Spleen (tissue), 11 donors: Measurements from ENCODE around the gene HMCN1. TPM values are rescaled to one million over a fixed set of nuclear protein-coding genes. Genes with fewer than 3 reads are reported as not detected.
A peak's percentile ranks its signal among the peaks of the same experiment; 100 is the strongest.

Experiments
- DNase-seq: peaks from one replicate; pipeline ENCODE4 v3.0.0-alpha.2; 2020
- H3K27ac ChIP-seq, 8 donors: fragments of 200-600 bp; sonication (generic) in 7 of 8; 1 replicate in 4 of 8; 2 replicates in 4 of 8; pipeline versions ENCODE4 v1.5.0 to v1.8.0; 2016 to 2021; ENCODE audit warnings: inconsistent platforms in 4 of 8, mild to moderate bottlenecking in 4 of 8, moderate library complexity in 1 of 8
- H3K27me3 ChIP-seq, 7 donors: fragments of 200-600 bp; sonication (generic) in 6 of 7; replicated peaks in 1 of 7; 1 replicate in 4 of 7; 2 replicates in 3 of 7; pipeline versions ENCODE4 v1.5.0 to v1.8.0; 2016 to 2021; ENCODE audit warnings: inconsistent platforms in 3 of 7, mild to moderate bottlenecking in 1 of 7
- H3K36me3 ChIP-seq, 6 donors: fragments of 200-600 bp; sonication (generic) in 5 of 6; 1 replicate in 4 of 6; 2 replicates in 2 of 6; pipeline versions ENCODE4 v1.5.0 to v1.8.0; 2016 to 2021; ENCODE audit warnings: inconsistent platforms in 2 of 6
- H3K4me1 ChIP-seq, 6 donors: fragments of 200-600 bp; sonication (generic) in 5 of 6; 1 replicate in 3 of 6; 2 replicates in 3 of 6; pipeline versions ENCODE4 v1.5.0 to v1.8.0; 2016 to 2021; ENCODE audit warnings: inconsistent platforms in 3 of 6
- H3K4me3 ChIP-seq, 8 donors: fragments of 200-600 bp; sonication (generic) in 7 of 8; 1 replicate in 4 of 8; 2 replicates in 4 of 8; pipeline versions ENCODE4 v1.5.0 to v1.8.0; 2016 to 2021; ENCODE audit warnings: inconsistent platforms in 4 of 8, mild to moderate bottlenecking in 4 of 8, moderate library complexity in 2 of 8
- H3K9me3 ChIP-seq, 8 donors: fragments of 200-600 bp; sonication (generic) in 7 of 8; 1 replicate in 4 of 8; 2 replicates in 4 of 8; pipeline versions ENCODE4 v1.5.0 to v1.8.0; 2016 to 2021; ENCODE audit warnings: inconsistent platforms in 4 of 8
- CTCF ChIP-seq, 11 experiments: fragments of 200-600 bp in 7 of 11; fragments of 450-650 bp in 4 of 11; sonication (generic) in 4 of 11; IDR thresholded peaks in 8 of 11; conservative IDR thresholded peaks in 3 of 11; 1 replicate in 7 of 11; 2 replicates in 4 of 11; pipeline versions ENCODE4 v1.4.0 to v1.8.0; 2016 to 2021; ENCODE audit warnings: antibody characterized with exemption in 11 of 11, inconsistent platforms in 4 of 11, mild to moderate bottlenecking in 1 of 11
- POLR2A ChIP-seq, 3 donors: fragments of 450-650 bp; IDR thresholded peaks; one replicate each; pipeline ENCODE4 v1.5.1; 2017; ENCODE audit warnings: antibody characterized with exemption in 3 of 3, mild to moderate bottlenecking in 1 of 3
- POLR2AphosphoS5 ChIP-seq, 3 donors: sonication (generic); formaldehyde crosslinking; IDR thresholded peaks; one replicate each; pipeline ENCODE4 v1.5.1; 2017; ENCODE audit warnings: antibody characterized with exemption in 3 of 3
- WGBS, 5 donors: extraction: QIAGEN DNeasy Blood & Tissue Kit in 3 of 5; methylation state at CpG; one replicate each; pipeline versions ENCODE4 v1.1.5 to v1.1.7; 2013 to 2018; 5-methylcytosine and 5-hydroxymethylcytosine counted together
- intact Hi-C: fragments of 100-400 bp; cut with DNase I; formaldehyde crosslinking; loops from one replicate; pipeline ENCODE4 v1.15.0; 2023; ENCODE audit warnings: low total_unique reads
- polyA plus RNA-seq, 3 donors: library from polyadenylated mRNA; stranded (reverse); fragments of 200-250 nt; gene quantifications; one replicate each; pipeline ENCODE4 v1.2.1, GENCODE V29; 2013
- total RNA-seq, 7 donors: library from RNA; depleted of rRNA in 3 of 7; stranded (reverse); fragments of >200 nt in 3 of 7; fragmentation: NEBNext Ultra II Directional in 4 of 7; extraction: Animal tissue kit (Norgen Biotek cat#: 25700) in 4 of 7; gene quantifications; one replicate each; pipeline versions ENCODE4 v1.1.0 to v1.2.1, GENCODE V29; 2016 to 2021
- donor health status: healthy with polysubstance abuse.
- donor health status: DM: no; HTN: no; CAD: no; lungs with moderate emphysema.
- donor health status: DM: no; HTN: no; CAD: no.
- donor health status: Bipolar disorder and iron deficiency.
- donor health status: healthy.
- donor health status: DM: no; HTN: no; CAD: no.
- donor health status: DM: yes; HTN: yes; CAD: no.

HMCN1 gene
- total and polyA plus RNA-seq, 10 donors: 1.2 to 28.8 (median 19.9) TPM

GRCh38 chr1:185960422-185961321 is 226.5 kb downstream of the HMCN1 start:
- no peak for TF ChIP-seq POLR2AphosphoS5 (IDR thresholded peaks at IDR 0.05)
- TF ChIP-seq CTCF (IDR thresholded peaks at IDR 0.05 in 8 of 11, conservative IDR thresholded peaks at IDR 0.05 in 3 of 11): no peak
- no peak for TF ChIP-seq POLR2A (IDR thresholded peaks at IDR 0.05)
- H3K9me3 ChIP-seq: no peaks in the 10 kb centered on the region
- H3K4me3 ChIP-seq: no peak overlapping the region
- H3K4me1 ChIP-seq: peaks cover 0 to 15% (median 0%) of the 10 kb centered on the region in 6 donors
- no peaks in the 10 kb centered on the region for H3K27me3 ChIP-seq
- DNase-seq: no peak
- intact Hi-C loops: no loop called here
- 71 to 83% (median 80%) methylated on average over 5 of the region's 5 CpGs for WGBS, 5 donors
- H3K36me3 ChIP-seq: no peaks in the 10 kb centered on the region
- H3K27ac ChIP-seq: peak overlapping the region in 2 of 8 donors; percentile 7 to 15

DNA sequence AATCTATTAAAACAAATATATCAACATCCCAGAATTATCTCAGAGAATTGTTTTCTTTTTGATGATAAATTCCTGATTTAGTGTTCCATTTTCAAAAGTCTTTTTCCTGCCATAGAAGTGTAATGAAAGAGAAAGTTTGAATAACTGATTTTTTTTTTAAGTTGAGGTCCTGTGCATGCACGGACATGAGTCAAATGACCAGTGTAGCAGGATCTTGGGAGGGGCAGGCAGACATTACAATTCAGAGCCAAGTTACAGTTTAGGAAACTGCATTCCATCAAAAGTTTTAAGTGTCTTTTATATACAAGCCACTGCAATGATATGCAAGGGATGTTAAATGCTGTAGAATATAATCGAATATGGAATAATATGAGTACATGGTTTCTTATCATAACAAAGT is 227.5 kb downstream of the HMCN1 start:
- Histone ChIP-seq H3K9me3 (no peaks in the 10 kb centered on the region), H3K4me1 (peaks cover 0 to 15% (median 0%) of the 10 kb centered on the region in 6 donors), H3K4me3 (no peak overlapping the region), H3K27me3 (no peaks in the 10 kb centered on the region), H3K27ac (peak overlapping the region in 1 of 8 donors; percentile 2), H3K36me3 (no peaks in the 10 kb centered on the region)
- intact Hi-C loops: no loop called here
- DNase-seq: no peak
- 51 to 76% (median 64%) methylated on average over 2 of the region's 2 CpGs for WGBS, 5 donors
- TF ChIP-seq POLR2A (IDR thresholded peaks at IDR 0.05): no peak
- TF ChIP-seq CTCF (IDR thresholded peaks at IDR 0.05 in 8 of 11, conservative IDR thresholded peaks at IDR 0.05 in 3 of 11): no peak
- no peak for TF ChIP-seq POLR2AphosphoS5 (IDR thresholded peaks at IDR 0.05)

GRCh38 chr1:185964946-185965345 is 230.8 kb downstream of the HMCN1 start:
- Histone ChIP-seq H3K36me3 (no peaks in the 10 kb centered on the region), H3K27ac (peak overlapping the region in 1 of 8 donors; percentile 3), H3K4me1 (peaks cover 0 to 15% (median 0%) of the 10 kb centered on the region in 6 donors), H3K9me3 (no peaks in the 10 kb centered on the region), H3K27me3 (no peaks in the 10 kb centered on the region), H3K4me3 (no peak overlapping the region)
- no peak for DNase-seq
- intact Hi-C loops: no loop called here
- WGBS, 5 donors: 48 to 62% (median 53%) methylated on average over 3 of the region's 3 CpGs
- TF ChIP-seq CTCF (IDR thresholded peaks at IDR 0.05 in 8 of 11, conservative IDR thresholded peaks at IDR 0.05 in 3 of 11) (no peak), POLR2A (IDR thresholded peaks at IDR 0.05) (no peak), POLR2AphosphoS5 (IDR thresholded peaks at IDR 0.05) (no peak)

GRCh38 chr1:185965870-185966269 is 231.7 kb downstream of the HMCN1 start:
- intact Hi-C loops: no loop called here
- 83 to 95% (median 89%) methylated on average over 3 of the region's 3 CpGs for WGBS, 5 donors
- DNase-seq: no peak
- Histone ChIP-seq H3K4me1 (peaks cover 0 to 11% (median 0%) of the 10 kb centered on the region in 6 donors), H3K4me3 (no peak overlapping the region), H3K9me3 (no peaks in the 10 kb centered on the region), H3K27ac (no peak overlapping the region), H3K36me3 (no peaks in the 10 kb centered on the region), H3K27me3 (no peaks in the 10 kb centered on the region)
- no peak for TF ChIP-seq POLR2AphosphoS5 (IDR thresholded peaks at IDR 0.05)
- no peak for TF ChIP-seq POLR2A (IDR thresholded peaks at IDR 0.05)
- TF ChIP-seq CTCF (IDR thresholded peaks at IDR 0.05 in 8 of 11, conservative IDR thresholded peaks at IDR 0.05 in 3 of 11): no peak
